Ascending aorta (tissue), 2 donors: ENCODE results near the gene SLC6A14. TPM values are rescaled to one million over a fixed set of nuclear protein-coding genes. Genes with fewer than 3 reads are reported as not detected.
A peak's percentile ranks its signal among the peaks of the same experiment; 100 is the strongest.

Experiments
- DNase-seq, 2 donors: peaks; one replicate each; pipeline ENCODE4 v3.0.0-alpha.2; 2019; ENCODE audit warnings: low spot score in 2 of 2
- H3K27ac ChIP-seq, 2 donors: fragments of 200-600 bp; sonication (generic); one replicate each; pipeline ENCODE4 v1.5.1; 2016 to 2017; ENCODE audit warnings: mild to moderate bottlenecking in 1 of 2
- H3K27me3 ChIP-seq: fragments of 200-600 bp; sonication (generic); one replicate; pipeline ENCODE4 v1.5.1; 2017
- H3K36me3 ChIP-seq, 2 donors: fragments of 200-600 bp; sonication (generic); one replicate each; pipeline ENCODE4 v1.5.1; 2016
- H3K4me1 ChIP-seq, 2 donors: fragments of 200-600 bp; sonication (generic); one replicate each; pipeline ENCODE4 v1.5.1; 2016 to 2017; ENCODE audit warnings: mild to moderate bottlenecking in 1 of 2
- H3K4me3 ChIP-seq, 2 donors: fragments of 200-600 bp; sonication (generic); one replicate each; pipeline ENCODE4 v1.5.1; 2016 to 2017; ENCODE audit warnings: mild to moderate bottlenecking in 1 of 2
- H3K9me3 ChIP-seq, 2 donors: fragments of 200-600 bp; sonication (generic); one replicate each; pipeline ENCODE4 v1.5.1; 2016
- CTCF ChIP-seq, 3 experiments: fragments of 200-600 bp in 2 of 3; fragments of 450-650 bp in 1 of 3; sonication (generic) in 2 of 3; IDR thresholded peaks; one replicate each; pipeline ENCODE4 v1.5.1; 2016 to 2019; ENCODE audit warnings: antibody characterized with exemption in 3 of 3, mild to moderate bottlenecking in 1 of 3, moderate library complexity in 1 of 3
- intact Hi-C: fragments of 100-400 bp; cut with DNase I; formaldehyde crosslinking; loops from one replicate; pipeline ENCODE4 v1.15.1; 2023
- total RNA-seq: library from RNA; depleted of rRNA; stranded (reverse); fragments of >200 nt; gene quantifications from one replicate; pipeline ENCODE4 v1.1.0, GENCODE V29; 2016

SLC6A14 gene
- total RNA-seq, 1 donor from 2014 or later = not detected

DNA sequence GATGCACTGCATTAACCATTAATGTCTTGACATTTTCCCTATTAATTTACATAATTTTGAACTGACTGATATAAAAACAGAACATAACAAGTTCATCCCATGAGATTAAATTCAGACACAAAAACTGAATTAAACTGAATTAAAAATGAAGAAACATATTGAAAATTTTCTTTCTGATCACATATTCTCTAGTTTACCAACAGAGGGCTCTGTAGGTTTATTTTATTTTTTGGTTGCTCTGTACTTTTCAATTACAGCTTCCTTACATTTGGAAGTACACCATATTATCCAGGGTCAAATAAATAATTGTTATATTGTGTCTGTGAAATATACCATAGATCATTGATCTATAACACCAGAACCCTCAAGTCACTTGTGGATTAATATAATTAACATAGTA is 53.7 kb downstream of the SLC6A14 start:
- Histone ChIP-seq H3K4me1 (no peaks in the 10 kb centered on the region), H3K4me3 (no peak overlapping the region), H3K27me3 (no peaks in the 10 kb centered on the region), H3K9me3 (no peaks in the 10 kb centered on the region), H3K36me3 (no peaks in the 10 kb centered on the region), H3K27ac (no peak overlapping the region)
- intact Hi-C loops = no loop called here
- DNase-seq = no peak
- TF ChIP-seq CTCF (IDR thresholded peaks at IDR 0.05) = peak in 1 of 3 experiments; percentile 13

DNA sequence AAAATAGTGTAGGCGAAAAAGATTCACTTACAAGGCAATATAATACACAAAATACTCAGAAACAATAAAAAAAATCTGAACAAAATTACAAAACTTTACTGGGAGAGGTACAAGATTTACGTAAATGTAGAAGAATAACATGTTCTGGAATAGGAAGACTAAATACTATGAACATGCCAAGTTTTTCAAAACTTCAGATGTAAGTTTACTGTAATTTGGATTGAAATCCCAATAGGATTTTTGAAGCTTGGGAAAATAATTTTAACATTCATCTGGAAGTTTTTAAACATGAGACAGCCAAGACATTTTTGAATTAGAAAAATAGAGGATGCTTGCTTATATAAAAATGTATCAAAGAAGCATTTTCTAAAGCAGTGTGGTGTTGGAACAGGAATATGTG is 56.9 kb downstream of the SLC6A14 start:
- no peaks in the 10 kb centered on the region for H3K36me3 ChIP-seq
- no peak for DNase-seq
- intact Hi-C loops = no loop called here
- H3K9me3 ChIP-seq = no peaks in the 10 kb centered on the region
- H3K27me3 ChIP-seq = no peaks in the 10 kb centered on the region
- H3K4me3 ChIP-seq = no peak overlapping the region
- H3K27ac ChIP-seq = no peak overlapping the region
- TF ChIP-seq CTCF (IDR thresholded peaks at IDR 0.05) = no peak
- no peaks in the 10 kb centered on the region for H3K4me1 ChIP-seq

DNA sequence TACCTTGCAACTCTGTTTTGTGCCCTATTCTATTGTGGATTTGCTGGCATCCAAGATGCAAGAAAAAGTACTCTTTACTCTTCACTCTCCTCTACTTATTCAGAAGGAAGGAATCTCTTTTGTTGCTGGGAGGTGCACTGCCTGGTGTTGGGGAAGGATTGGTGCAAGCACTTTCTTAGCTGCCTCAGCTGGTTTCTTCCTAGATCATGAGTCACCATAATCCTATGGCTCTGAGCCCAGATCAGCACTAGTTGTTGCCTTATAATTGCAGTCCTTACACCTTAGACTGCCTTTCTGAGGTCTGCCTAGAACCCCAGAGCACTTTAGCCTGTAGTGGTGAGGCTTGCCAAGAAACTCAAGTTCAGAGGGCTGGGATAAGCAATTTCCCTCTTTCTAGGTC is 63.4 kb downstream of the SLC6A14 start:
- intact Hi-C loops = no loop called here
- no peaks in the 10 kb centered on the region for H3K36me3 ChIP-seq
- H3K27ac ChIP-seq = no peak overlapping the region
- H3K4me1 ChIP-seq = no peaks in the 10 kb centered on the region
- no peak for TF ChIP-seq CTCF (IDR thresholded peaks at IDR 0.05)
- no peak overlapping the region for H3K4me3 ChIP-seq
- H3K9me3 ChIP-seq = no peaks in the 10 kb centered on the region
- DNase-seq = no peak
- no peaks in the 10 kb centered on the region for H3K27me3 ChIP-seq

Other genes with a start within 250 kb of the SLC6A14 start
- gene CT83, start 26.4 kb downstream of the SLC6A14 start, total RNA-seq = not detected